NCI-H1417 treated with DMSO at 0.1 percent for 48 hours (cell line): ENCODE measurements around the gene OR11H12.
"Not testable (repeated sequence)": the region's sequence is repeated elsewhere in the genome, so short reads cannot be mapped to it uniquely, and the experiment has no call there.

ENCODE experiments used
- DNase-seq: peaks from one replicate; lab custom pipeline; 2025; lab: John Stamatoyannopoulos, UW

The OR11H12 gene, protein sequence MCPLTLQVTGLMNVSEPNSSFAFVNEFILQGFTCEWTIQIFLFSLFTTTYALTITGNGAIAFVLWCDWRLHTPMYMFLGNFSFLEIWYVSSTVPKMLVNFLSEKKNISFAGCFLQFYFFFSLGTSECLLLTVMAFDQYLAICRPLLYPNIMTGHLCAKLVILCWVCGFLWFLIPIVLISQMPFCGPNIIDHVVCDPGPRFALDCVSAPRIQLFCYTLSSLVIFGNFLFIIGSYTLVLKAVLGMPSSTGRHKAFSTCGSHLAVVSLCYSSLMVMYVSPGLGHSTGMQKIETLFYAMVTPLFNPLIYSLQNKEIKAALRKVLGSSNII

DNA sequence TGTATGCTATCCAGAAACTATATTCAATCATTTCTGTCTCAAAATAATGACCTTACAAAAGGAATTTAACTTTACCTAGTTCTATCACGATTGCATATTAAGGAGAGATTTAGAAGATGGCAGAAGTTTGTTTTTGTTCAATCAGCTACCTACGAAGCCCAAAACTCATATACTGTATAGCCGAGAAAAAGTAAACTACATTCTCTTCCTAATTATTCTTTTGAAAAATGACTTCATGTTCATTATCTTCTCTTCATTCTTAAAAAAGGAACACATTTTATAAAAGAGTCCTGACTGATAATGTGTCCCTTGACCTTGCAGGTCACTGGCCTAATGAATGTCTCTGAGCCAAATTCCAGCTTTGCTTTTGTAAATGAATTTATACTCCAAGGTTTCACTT lies at the start of gene OR11H12:
OR11H12 (plus strand) TSS at position 301 of the 400 bp plus-strand sequence; CDS start at position 301, 0 bp downstream.
- not testable (repeated sequence) for DNase-seq

- not testable (repeated sequence) for DNase-seq
Measured at GRCh38 chr14:18582908-18583307, 18.0 kb upstream of the OR11H12 start.

- not testable (repeated sequence) for DNase-seq
Measured at GRCh38 chr14:18626610-18627213, 25.8 kb downstream of the OR11H12 start.

- not testable (repeated sequence) for DNase-seq
Measured at GRCh38 chr14:18636066-18636465, 35.1 kb downstream of the OR11H12 start.

DNA sequence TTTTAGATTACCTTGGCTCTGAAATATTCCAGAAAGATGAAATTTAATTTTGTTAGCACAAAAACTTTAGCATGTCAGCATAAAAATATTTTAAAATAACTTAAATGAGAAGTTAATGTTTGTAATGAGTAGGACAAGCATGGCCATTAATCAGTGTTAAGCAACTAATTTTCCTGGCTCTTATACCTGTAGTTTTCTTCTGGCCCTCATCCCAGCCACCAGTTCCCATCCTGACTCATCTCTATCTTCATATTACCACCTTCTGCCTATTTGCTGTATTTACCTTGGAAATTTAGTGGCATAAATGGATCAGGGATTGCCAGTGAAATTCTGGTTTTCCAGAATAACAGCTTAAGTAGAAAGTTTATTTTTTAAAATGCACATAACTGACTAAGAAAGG lies 37.1 kb downstream of the OR11H12 start:
- not testable (repeated sequence) for DNase-seq

DNA sequence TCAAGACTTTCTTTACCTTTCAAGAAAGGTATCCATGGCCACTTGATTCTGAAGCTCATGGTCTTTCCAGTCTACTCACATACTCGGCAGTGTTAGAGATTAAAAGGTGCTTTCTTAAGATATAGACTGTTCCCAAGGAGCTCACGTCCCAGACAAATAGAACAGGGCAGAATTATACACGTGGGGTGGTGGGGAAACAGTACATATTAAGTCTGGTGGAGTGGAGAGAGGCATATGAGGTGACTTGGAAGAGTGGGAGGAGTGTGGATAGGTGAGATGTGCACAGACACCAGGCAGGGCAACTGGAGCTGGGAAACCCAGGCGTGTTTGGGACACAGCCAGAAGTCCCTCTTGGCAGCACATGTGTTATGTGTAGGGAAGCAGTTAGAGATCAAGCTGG lies 37.9 kb downstream of the OR11H12 start:
- DNase-seq = not testable (repeated sequence)

GRCh38 chr14:18646075-18646730 lies 45.3 kb downstream of the OR11H12 start:
- not testable (repeated sequence) for DNase-seq
